HG03378 (cell line): ENCODE results near the gene CACNA1F.

ENCODE experiments used
- ATAC-seq: cut with Tn5 transposase; IDR thresholded peaks from one replicate; pipeline ENCODE4 v1.9.1; 2021; ENCODE audit warnings: mild to moderate bottlenecking, moderate library complexity; ENCODE audit not compliant: unreplicated experiment

Gene CACNA1F

DNA sequence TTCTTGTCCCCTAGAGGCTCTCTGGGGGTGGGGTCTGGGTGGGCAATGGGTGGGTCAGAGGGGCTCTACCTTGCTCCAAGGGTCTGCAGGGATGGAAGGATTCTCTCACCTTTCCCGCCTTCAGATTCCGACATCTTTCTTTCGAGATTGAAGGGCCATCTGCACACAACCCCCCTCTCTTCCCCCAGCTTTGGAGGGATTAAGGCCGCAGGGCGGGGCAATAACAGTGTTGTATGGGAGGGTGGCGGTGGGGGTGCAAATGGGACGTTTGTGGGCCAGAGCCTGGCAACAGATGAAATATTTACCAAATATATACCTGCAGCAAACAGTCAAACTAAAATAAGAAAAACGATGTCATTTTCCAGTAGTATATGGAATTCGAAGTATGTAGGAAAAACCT, at the start of gene CACNA1F:
Gene CACNA1F (minus strand): TSS at position 165 of the 400 bp plus-strand sequence. CDS start 31 bp downstream, at position 134.
- ATAC-seq: no peak

DNA sequence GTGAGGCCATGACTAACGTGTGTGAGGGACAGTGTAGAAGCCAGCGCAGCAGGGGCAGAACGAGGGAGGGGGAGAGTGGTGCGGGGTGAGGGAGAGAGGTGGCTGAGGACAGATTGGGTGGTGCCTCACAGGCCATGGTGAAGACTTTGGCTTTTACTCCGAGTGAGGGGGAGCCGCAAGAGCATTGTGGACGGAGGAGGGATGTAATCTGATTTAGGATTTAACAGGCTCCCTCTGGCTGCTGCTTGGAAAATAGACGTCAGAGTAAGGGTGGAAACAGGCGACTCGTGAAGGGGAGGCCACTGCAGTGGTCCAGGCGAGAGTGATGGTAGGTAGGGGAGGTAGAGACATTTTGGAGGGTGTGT, 49.5 kb upstream of the CACNA1F start:
- no peak for ATAC-seq

DNA sequence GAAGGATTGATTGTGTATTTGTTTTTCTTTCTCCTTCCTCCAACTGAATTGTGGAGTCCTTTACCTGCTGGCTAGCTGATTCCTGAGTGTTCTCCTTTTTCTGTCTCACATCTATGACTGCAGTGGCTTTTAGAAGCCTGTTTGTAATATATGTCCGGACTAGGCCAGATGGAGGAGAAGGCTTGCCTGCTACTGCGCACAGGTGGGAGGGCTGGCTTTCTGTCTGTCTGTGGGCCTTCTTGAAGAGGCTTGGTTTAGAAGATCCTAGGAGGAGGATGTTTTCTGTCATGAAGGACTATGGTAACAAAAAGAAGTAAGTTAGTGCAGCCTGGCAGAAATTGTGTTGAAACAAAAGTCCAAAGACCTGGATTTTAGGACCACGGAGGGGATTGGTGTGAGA, 44.9 kb upstream of the CACNA1F start:
- ATAC-seq: no peak

DNA sequence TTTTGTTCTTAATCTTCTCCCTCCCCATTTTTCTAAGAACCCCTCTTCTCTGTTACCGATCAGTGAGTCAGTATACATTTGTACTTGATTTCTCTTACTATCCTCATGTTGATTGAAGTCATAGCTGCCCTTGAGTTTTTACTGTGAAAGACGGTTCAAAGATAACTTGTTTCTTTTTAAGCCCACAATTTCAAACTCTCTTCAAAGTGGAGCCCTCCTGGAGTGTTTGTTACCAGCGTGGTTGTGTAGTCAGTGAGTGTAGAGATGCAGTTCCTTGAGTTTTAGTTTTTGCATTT, 44.3 kb upstream of the CACNA1F start:
- no peak for ATAC-seq

- no peak for ATAC-seq
Observed at GRCh38 chrX:49276671-49277534, 43.8 kb upstream of the CACNA1F start.

DNA sequence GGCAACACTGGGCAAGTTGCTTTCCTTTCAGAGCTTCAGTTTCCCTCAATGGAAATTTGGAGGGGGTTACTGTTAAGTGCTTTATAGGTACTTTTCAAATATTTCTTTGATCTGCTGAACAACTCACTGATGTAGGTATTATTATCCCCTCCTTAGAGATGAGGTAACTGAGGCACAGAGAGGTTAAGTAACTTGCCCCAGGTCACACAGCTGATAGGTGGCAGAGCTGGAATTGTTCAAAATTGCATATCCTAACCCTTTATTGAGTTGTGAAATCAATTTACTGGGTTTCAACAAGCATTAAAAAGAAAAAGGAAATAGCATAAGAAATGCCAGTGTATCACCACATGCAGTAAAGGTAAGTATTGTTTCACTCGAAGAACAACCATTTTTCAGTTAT, 43.1 kb upstream of the CACNA1F start:
- ATAC-seq: no peak

GRCh38 chrX:49273181-49273727, 40.1 kb upstream of the CACNA1F start:
- no peak for ATAC-seq

DNA sequence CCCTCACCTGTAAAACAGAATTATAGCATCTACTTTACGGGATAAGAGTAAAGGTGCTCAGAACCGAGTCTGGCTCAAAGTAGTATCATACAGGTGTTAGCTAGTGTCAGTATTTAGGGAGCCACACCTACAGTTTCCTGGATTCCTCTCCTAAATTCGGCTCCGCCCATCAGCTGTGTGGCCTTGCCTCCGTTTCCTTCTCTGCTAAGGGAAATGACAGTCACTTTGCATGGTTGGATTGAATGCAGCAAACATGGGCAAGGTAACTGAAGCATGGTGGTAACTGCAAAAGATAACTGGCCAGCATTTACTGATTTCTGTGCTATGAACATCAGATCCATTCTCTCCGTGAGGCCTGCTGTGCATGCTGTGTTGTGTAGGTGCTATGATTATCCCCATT, 39.3 kb upstream of the CACNA1F start:
- no peak for ATAC-seq

- ATAC-seq: no peak
Observed at GRCh38 chrX:49271341-49271740, 38.2 kb upstream of the CACNA1F start.

DNA sequence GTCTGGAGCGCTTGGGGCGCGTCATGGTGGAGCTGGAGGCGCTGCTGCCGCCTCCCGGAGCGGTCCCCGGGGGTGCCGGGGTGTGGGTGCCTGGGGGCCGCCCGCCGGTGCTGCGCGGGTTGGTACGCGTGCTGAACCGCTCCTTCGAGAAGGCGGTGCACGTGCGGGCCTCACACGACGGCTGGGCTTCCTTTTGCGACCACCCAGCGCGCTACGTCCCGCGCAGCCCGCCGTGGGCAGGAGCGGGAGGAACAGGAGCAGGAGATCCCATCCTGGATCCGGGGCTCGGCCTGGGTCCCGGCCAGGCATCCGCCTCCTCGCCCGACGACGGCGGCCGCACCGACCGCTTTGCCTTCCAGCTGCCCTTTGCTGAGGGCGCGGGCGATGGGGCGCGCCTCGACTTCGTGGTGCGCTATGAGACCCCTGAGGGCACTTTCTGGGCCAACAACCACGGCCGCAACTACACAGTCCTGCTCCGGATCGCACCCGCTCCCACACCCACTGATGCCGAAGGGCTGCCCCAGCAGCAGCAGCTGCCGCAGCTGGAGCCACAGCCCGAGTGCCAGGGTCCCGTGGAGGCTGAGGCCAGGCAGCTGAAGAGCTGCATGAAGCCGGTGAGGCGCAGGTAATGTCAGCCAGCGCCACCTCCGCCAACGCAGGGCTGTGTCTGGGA, 37.2 kb upstream of the CACNA1F start:
- no peak for ATAC-seq

- ATAC-seq: no peak
Observed at GRCh38 chrX:49269767-49270248, 36.7 kb upstream of the CACNA1F start, which contains the start of gene PPP1R3F. PPP1R3F (plus strand) TSS chrX:49269793; CDS start chrX:49269870, 77 bp downstream.

GRCh38 chrX:49269010-49269766, 36.0 kb upstream of the CACNA1F start:
- ATAC-seq: peak; percentile 84

- ATAC-seq: no peak
Observed at GRCh38 chrX:49268702-49269009, 35.5 kb upstream of the CACNA1F start.

- ATAC-seq: no peak
Observed at GRCh38 chrX:49266523-49267445, 33.6 kb upstream of the CACNA1F start.

- ATAC-seq: no peak
Observed at GRCh38 chrX:49264460-49264859, 31.3 kb upstream of the CACNA1F start, which contains the start of gene FOXP3. FOXP3 (minus strand) TSS chrX:49264710; CDS start chrX:49258505, 6,205 bp downstream.

DNA sequence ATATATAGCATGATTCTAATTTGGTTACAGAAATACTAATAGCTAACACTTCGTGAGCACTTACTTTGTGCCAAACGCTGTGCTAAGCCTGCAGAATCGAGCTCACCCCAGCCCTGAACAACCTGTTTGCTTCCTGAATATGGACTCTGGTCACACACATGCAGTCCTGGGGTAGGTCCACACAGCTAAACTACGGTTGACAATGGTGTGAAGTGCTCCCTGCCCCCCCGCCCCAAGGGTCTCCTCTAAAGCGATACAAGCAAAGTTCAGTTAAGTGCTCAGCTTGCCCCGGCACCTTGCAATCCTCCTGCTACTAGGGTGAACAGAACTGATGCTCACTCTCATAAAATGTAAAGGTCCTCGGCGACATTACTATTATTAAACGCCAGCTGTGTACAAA, 30.5 kb upstream of the CACNA1F start:
- no peak for ATAC-seq

- no peak for ATAC-seq
Observed at GRCh38 chrX:49262603-49263002, 29.5 kb upstream of the CACNA1F start.

- no peak for ATAC-seq
Observed at GRCh38 chrX:49260221-49260985, 27.3 kb upstream of the CACNA1F start.

- no peak for ATAC-seq
Observed at GRCh38 chrX:49258749-49259124, 25.6 kb upstream of the CACNA1F start.
